Naive thymus-derived CD4-positive, alpha-beta T cell (primary cell): ENCODE results near the gene GAS2. TPM values are rescaled to one million over a fixed set of nuclear protein-coding genes. Genes with fewer than 3 reads are reported as not detected.

ENCODE experiments used
- ATAC-seq: fragments of 150-1000 bp; cut with Tn5 transposase; 2 replicates; pipeline ENCODE4 v1.10.0; 2021; ENCODE audit warnings: mild to moderate bottlenecking, moderate library complexity
- CTCF ChIA-PET: fragments of 350-600 bp; sonication (Branson Sonifier 250); formaldehyde crosslinking; loops from one replicate; lab custom pipeline; 2021; ENCODE audit warnings: antibody characterized with exemption; lab: Charles Lee
- POLR2A ChIA-PET: fragments of 350-600 bp; sonication (Branson Sonifier 250); formaldehyde crosslinking; loops from one replicate; lab custom pipeline; 2021; ENCODE audit warnings: antibody characterized with exemption, inconsistent platforms; lab: Charles Lee
- DNase-seq, 9 donors: peaks; one replicate each; pipeline versions ENCODE4 v3.0.0 to v3.0.0-alpha.2; 2020 to 2022; ENCODE audit warnings: mixed read lengths in 1 of 9
- H3K27ac ChIP-seq: one replicate; pipeline ENCODE4 v1.7.0; 2013; ENCODE audit warnings: mild to moderate bottlenecking, low read depth, low read length, moderate library complexity
- H3K27me3 ChIP-seq, 2 donors: one replicate each; pipeline ENCODE4 v1.7.0; 2013; ENCODE audit warnings: low read length in 2 of 2, mild to moderate bottlenecking in 2 of 2, moderate library complexity in 2 of 2; ENCODE audit not compliant: control insufficient read depth in 2 of 2, insufficient read depth in 2 of 2
- H3K36me3 ChIP-seq, 3 experiments: 1 replicate in 2 of 3; 2 replicates in 1 of 3; pipeline ENCODE4 v1.7.0; 2013; ENCODE audit warnings: low read length in 3 of 3, mild to moderate bottlenecking in 3 of 3, moderate library complexity in 1 of 3; ENCODE audit not compliant: insufficient read depth in 3 of 3, control insufficient read depth in 2 of 3
- H3K4me1 ChIP-seq, 2 donors: one replicate each; pipeline ENCODE4 v1.7.0; 2013; ENCODE audit warnings: low read length in 2 of 2, mild to moderate bottlenecking in 2 of 2, moderate library complexity in 1 of 2; ENCODE audit not compliant: control insufficient read depth in 2 of 2, insufficient read depth in 2 of 2
- H3K4me3 ChIP-seq: 2 replicates; pipeline ENCODE4 v1.7.0; 2013; ENCODE audit warnings: mild to moderate bottlenecking, low read length
- H3K9me3 ChIP-seq, 3 experiments: 1 replicate in 2 of 3; 2 replicates in 1 of 3; pipeline ENCODE4 v1.7.0; 2013; ENCODE audit warnings: low read length in 3 of 3; ENCODE audit not compliant: control insufficient read depth in 2 of 3
- H3K27ac Mint-ChIP-seq, 9 donors: one replicate each; pipeline ENCODE4 v1.8.0; 2020 to 2022; ENCODE audit warnings: mixed read lengths in 9 of 9, mild to moderate bottlenecking in 8 of 9, moderate library complexity in 5 of 9, inconsistent platforms in 2 of 9
- H3K27me3 Mint-ChIP-seq, 5 donors: one replicate each; pipeline ENCODE4 v1.8.0; 2021 to 2022; ENCODE audit warnings: mixed read lengths in 5 of 5, mild to moderate bottlenecking in 1 of 5
- H3K36me3 Mint-ChIP-seq, 5 donors: one replicate each; pipeline ENCODE4 v1.8.0; 2020 to 2022; ENCODE audit warnings: mixed read lengths in 5 of 5, mild to moderate bottlenecking in 3 of 5, inconsistent platforms in 1 of 5
- H3K4me1 Mint-ChIP-seq, 7 donors: one replicate each; pipeline ENCODE4 v1.8.0; 2020 to 2022; ENCODE audit warnings: mixed read lengths in 7 of 7, mild to moderate bottlenecking in 3 of 7, inconsistent platforms in 1 of 7
- H3K4me3 Mint-ChIP-seq, 10 donors: one replicate each; pipeline ENCODE4 v1.8.0; 2020 to 2022; ENCODE audit warnings: mild to moderate bottlenecking in 10 of 10, mixed read lengths in 10 of 10, moderate library complexity in 6 of 10, inconsistent platforms in 2 of 10
- H3K9me3 Mint-ChIP-seq, 11 donors: one replicate each; pipeline ENCODE4 v1.8.0; 2020 to 2022; ENCODE audit warnings: mixed read lengths in 11 of 11, mild to moderate bottlenecking in 4 of 11, inconsistent platforms in 1 of 11, moderate library complexity in 1 of 11
- intact Hi-C, 2 donors: fragments of 100-400 bp; cut with micrococcal nuclease; formaldehyde crosslinking; loops; one replicate each; pipeline ENCODE4 v1.15.1; 2023
- polyA plus RNA-seq, 2 donors: library from polyadenylated mRNA; unstranded; fragments of 300-500 nt; fragmentation: Illumina TruSeq; gene quantifications; one replicate each; pipeline ENCODE4 v1.2.3, GENCODE V29; 2021
- total RNA-seq, 6 experiments: library from RNA in 5 of 6; stranded (reverse) in 5 of 6; gene quantifications; 1 replicate in 5 of 6; 2 replicates in 1 of 6; pipeline ENCODE4 v1.2.3 and lab custom pipeline; 2021 to 2026

GAS2 gene
- total and polyA plus RNA-seq, 7 experiments from 2014 or later = 2.2 to 5.6 (median 4.2) TPM

DNA sequence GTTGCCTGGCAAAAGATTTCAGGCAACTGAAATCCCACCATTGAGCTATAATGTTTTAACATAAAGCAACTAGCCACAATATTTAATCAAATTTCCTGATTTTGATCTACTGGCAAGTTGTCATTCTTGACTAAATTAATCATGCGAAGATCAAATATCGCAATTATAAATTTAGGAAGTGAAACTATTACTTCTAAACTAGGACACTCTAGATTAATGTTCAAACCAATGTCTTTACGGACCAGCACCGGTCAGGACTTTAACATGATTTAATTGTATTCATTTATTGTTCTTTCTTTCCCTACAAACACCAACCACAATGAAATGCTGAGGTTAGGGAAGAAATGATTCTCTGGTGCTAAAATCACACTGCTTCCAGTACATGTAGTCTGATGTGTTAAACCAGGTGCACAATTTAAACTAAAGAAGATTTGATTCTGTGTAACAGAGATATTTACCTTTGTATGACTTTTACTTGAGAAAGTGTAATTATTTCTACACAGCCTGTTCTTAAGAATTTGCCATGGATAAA, 14.9 kb downstream of the GAS2 start:
- ATAC-seq (no peak), DNase-seq (no peak)
- Mint-ChIP-seq H3K36me3 (peaks cover 0 to 4% (median 0%) of the 10 kb centered on the region in 5 donors), H3K27ac (no peak overlapping the region), H3K27me3 (peaks cover 0 to 3% (median 0%) of the 10 kb centered on the region in 5 donors), H3K4me3 (no peak overlapping the region), H3K4me1 (no peaks in the 10 kb centered on the region), H3K9me3 (no peaks in the 10 kb centered on the region)
- POLR2A ChIA-PET = no interaction called here
- CTCF ChIA-PET = no interaction called here
- Histone ChIP-seq H3K4me3 (no peak overlapping the region), H3K36me3 (no peaks in the 10 kb centered on the region), H3K9me3 (no peaks in the 10 kb centered on the region), H3K27me3 (no peaks in the 10 kb centered on the region), H3K27ac (no peak overlapping the region), H3K4me1 (no peaks in the 10 kb centered on the region)
- intact Hi-C loops = no loop called here

DNA sequence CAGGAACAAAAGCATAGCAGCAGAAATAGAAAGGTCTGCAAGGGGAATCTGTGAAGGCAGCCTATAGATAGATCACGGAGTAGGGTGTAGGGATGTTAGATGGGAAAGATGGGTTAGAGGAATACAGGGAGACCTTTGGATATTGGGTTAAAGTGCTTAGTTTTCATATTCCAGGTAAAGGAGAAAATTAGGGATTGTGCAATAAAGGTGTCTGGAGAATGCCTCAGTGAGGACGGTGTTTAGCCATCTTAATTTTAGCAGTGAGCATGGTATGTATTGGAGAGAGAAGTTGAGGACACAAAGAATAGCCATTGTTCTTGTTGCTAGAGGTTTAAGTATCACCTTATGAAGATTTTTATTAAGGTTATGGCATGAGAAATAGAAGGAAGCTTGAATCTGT, 17.7 kb downstream of the GAS2 start:
- H3K27me3 Mint-ChIP-seq = peaks cover 0 to 3% (median 0%) of the 10 kb centered on the region in 5 donors

DNA sequence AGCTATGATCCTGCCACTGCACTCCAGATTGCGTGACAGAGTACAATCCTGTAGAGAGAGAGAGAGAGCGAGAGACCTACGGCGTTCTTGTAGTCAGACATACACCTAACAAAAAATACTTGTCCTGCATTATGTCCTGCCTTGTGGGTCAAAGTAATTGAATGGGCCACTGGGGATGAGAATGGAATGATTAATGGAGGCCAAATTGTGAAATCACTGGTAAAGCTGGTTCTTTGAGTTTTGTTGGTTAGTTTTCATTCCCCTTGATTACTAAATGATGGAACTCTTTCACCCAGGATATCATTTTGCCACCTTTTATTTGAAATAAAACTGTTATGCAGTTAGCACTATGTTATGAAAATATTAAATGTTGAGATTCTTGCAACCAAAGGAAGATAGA, 18.7 kb downstream of the GAS2 start:
- Mint-ChIP-seq H3K27ac (no peak overlapping the region), H3K36me3 (peaks cover 0 to 4% (median 0%) of the 10 kb centered on the region in 5 donors), H3K9me3 (no peaks in the 10 kb centered on the region), H3K4me1 (peaks cover 0 to 12% (median 4%) of the 10 kb centered on the region in 7 donors), H3K27me3 (peaks cover 0 to 3% (median 0%) of the 10 kb centered on the region in 5 donors), H3K4me3 (no peak overlapping the region)
- Histone ChIP-seq H3K9me3 (no peaks in the 10 kb centered on the region), H3K4me1 (no peaks in the 10 kb centered on the region), H3K4me3 (no peak overlapping the region), H3K36me3 (no peaks in the 10 kb centered on the region), H3K27ac (no peak overlapping the region), H3K27me3 (no peaks in the 10 kb centered on the region)
- intact Hi-C loops = no loop called here
- POLR2A ChIA-PET = no interaction called here
- DNase-seq (no peak), ATAC-seq (no peak)
- CTCF ChIA-PET = no interaction called here

More for the DNA sequence above, 17.7 kb downstream of the GAS2 start:
- H3K27ac ChIP-seq = no peak overlapping the region
- DNase-seq (no peak), ATAC-seq (no peak)
- H3K27me3 ChIP-seq = no peaks in the 10 kb centered on the region
- H3K27ac Mint-ChIP-seq = no peak overlapping the region
- H3K36me3 Mint-ChIP-seq = peaks cover 0 to 4% (median 0%) of the 10 kb centered on the region in 5 donors
- CTCF ChIA-PET = no interaction called here
- peaks cover 0 to 4% (median 0%) of the 10 kb centered on the region in 7 donors for H3K4me1 Mint-ChIP-seq
- no peaks in the 10 kb centered on the region for H3K36me3 ChIP-seq
- H3K4me3 Mint-ChIP-seq = no peak overlapping the region
- H3K4me3 ChIP-seq = no peak overlapping the region
- POLR2A ChIA-PET = no interaction called here
- H3K4me1 ChIP-seq = no peaks in the 10 kb centered on the region
- intact Hi-C loops = no loop called here
- H3K9me3 ChIP-seq = no peaks in the 10 kb centered on the region
- no peaks in the 10 kb centered on the region for H3K9me3 Mint-ChIP-seq

DNA sequence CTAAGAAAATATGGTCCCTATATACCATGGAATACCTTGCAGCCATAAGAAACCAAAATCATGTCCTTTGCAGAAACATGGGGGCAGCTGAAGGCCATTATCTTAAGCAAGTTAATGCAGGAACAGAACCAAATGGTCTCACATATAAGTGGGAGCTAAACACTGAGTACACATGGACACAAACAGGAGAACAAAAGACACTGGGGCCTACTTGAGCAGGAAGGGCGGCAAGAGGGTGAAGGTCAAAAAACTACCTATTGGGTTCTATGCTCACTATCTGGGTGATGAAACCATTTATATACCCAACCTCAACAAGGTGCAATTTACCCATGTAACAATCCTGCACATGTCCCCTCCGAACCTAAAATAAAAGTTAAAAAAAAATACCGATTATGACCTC, 22.5 kb downstream of the GAS2 start:
- ChIA-PET POLR2A (no interaction called here), CTCF (interaction anchor here (1.0 kb wide), 1 partner anchor 140 kb away, joined by 3 read pairs; the partner anchor contains the start of gene SVIP)
- no peak overlapping the region for H3K4me3 Mint-ChIP-seq
- ATAC-seq = no peak
- intact Hi-C loops = no loop called here
- Histone ChIP-seq H3K4me3 (no peak overlapping the region), H3K9me3 (no peaks in the 10 kb centered on the region), H3K27ac (no peak overlapping the region), H3K36me3 (no peaks in the 10 kb centered on the region), H3K27me3 (no peaks in the 10 kb centered on the region), H3K4me1 (peaks cover 0 to 9% of the 10 kb centered on the region in 2 donors)
- H3K27me3 Mint-ChIP-seq = peaks cover 0 to 3% (median 0%) of the 10 kb centered on the region in 5 donors
- peak overlapping the region in 2 of 9 donors; percentile 9 to 32 for H3K27ac Mint-ChIP-seq
- no peak for DNase-seq
- H3K4me1 Mint-ChIP-seq = peaks cover 5 to 41% (median 29%) of the 10 kb centered on the region in 7 donors
- H3K36me3 Mint-ChIP-seq = peaks cover 0 to 4% (median 0%) of the 10 kb centered on the region in 5 donors
- H3K9me3 Mint-ChIP-seq = no peaks in the 10 kb centered on the region

DNA sequence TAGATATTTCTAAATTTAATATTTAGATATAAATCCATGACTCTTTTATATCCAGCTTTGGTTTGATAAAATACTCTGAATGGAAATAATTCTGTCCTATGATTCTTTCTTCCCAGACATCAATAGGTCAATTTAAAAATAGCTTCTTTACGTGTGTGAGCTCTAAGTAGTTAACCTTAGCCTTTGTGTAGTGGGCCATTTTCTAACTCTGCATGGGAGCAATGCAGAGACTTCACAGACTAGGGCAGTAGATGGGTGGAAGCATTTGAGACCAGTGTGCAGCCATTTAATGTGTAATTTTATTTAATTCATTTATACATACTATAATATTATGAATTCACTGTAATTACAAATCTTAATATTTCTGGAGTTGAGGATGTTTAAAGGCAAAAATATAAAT, 23.8 kb downstream of the GAS2 start:
- peak overlapping the region in 7 of 9 donors; percentile 82 to 97 (median 94) for H3K27ac Mint-ChIP-seq
- peak overlapping the region; percentile 66 for H3K27ac ChIP-seq
- intact Hi-C loops = loop anchor here in 1 of 2 donors (2.0 to 5.0 kb wide), 3 partner anchors 19 to 137 kb away; partner anchors contain the start of gene SVIP

DNA sequence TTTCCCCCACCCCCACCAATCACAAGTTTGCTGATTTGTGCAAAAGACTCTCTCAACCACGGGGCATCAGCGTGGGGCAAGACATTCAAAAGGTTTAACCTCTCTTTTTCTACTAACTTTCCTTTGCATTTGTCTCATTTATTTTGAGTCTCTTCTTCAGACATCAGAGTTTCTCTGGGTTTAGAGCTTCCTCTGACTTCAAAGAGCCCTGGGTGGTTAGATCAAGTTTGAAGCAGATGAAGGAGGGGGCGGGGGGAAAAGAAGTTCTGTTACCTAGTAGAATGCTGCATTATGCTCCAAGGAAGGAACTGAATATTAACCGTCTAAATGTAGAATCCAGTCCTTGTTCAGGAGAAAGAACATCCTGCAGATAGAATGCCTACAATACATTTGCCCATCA, 24.5 kb downstream of the GAS2 start:
- peak; percentile 91 for ATAC-seq
- H3K36me3 Mint-ChIP-seq = no peaks in the 10 kb centered on the region
- peak overlapping the region; percentile 66 for H3K27ac ChIP-seq
- ChIA-PET POLR2A (interaction anchor here (2.0 to 2.4 kb wide), 2 partner anchors 65 to 138 kb away, joined by 9 to 14 read pairs; partner anchors contain the start of genes FANCF and SVIP), CTCF (interaction anchor here (0.7 kb wide), 1 partner anchor 57 kb away, joined by 3 read pairs; no protein-coding TSS in a partner anchor)
- H3K27me3 Mint-ChIP-seq = no peaks in the 10 kb centered on the region
- H3K9me3 ChIP-seq = no peaks in the 10 kb centered on the region
- peak in 7 of 9 donors; percentile 43 to 74 (median 65) for DNase-seq
- peaks cover 0 to 9% of the 10 kb centered on the region in 2 donors for H3K4me1 ChIP-seq
- H3K4me3 ChIP-seq = peak overlapping the region; percentile 45
- intact Hi-C loops = loop anchor here in 1 of 2 donors (1.0 to 5.0 kb wide), 4 partner anchors 20 to 136 kb away; partner anchors contain the start of genes FANCF and SVIP
- no peaks in the 10 kb centered on the region for H3K9me3 Mint-ChIP-seq
- peaks cover 5 to 41% (median 29%) of the 10 kb centered on the region in 7 donors for H3K4me1 Mint-ChIP-seq
- peak overlapping the region; percentile 10 to 97 (median 94) for H3K27ac Mint-ChIP-seq
- no peaks in the 10 kb centered on the region for H3K36me3 ChIP-seq
- H3K4me3 Mint-ChIP-seq = peak overlapping the region; percentile 48 to 94 (median 84)
- H3K27me3 ChIP-seq = no peaks in the 10 kb centered on the region

More for the DNA sequence above, 23.8 kb downstream of the GAS2 start:
- ChIA-PET CTCF (interaction anchor here (0.5 to 0.7 kb wide), 2 partner anchors 56 to 64 kb away, joined by 3 read pairs; no protein-coding TSS in a partner anchor), POLR2A (interaction anchor here (0.9 to 2.4 kb wide), 3 partner anchors 24 to 139 kb away, joined by 4 to 14 read pairs (median 9); partner anchors contain the start of genes FANCF and SVIP)
- Mint-ChIP-seq H3K4me1 (peaks cover 5 to 41% (median 29%) of the 10 kb centered on the region in 7 donors), H3K9me3 (no peaks in the 10 kb centered on the region), H3K27me3 (no peaks in the 10 kb centered on the region), H3K36me3 (no peaks in the 10 kb centered on the region), H3K4me3 (peak overlapping the region in 8 of 10 donors; percentile 37 to 94 (median 86))
- peaks cover 0 to 9% of the 10 kb centered on the region in 2 donors for H3K4me1 ChIP-seq
- DNase-seq (no peak), ATAC-seq (no peak)
- H3K4me3 ChIP-seq = no peak overlapping the region
- no peaks in the 10 kb centered on the region for H3K9me3 ChIP-seq
- no peaks in the 10 kb centered on the region for H3K27me3 ChIP-seq
- no peaks in the 10 kb centered on the region for H3K36me3 ChIP-seq
